K562 (cell line): ENCODE results near the gene PLCL1.

Experiments
- KDM4B ChIP-seq, 2 experiments: fragments of 450-650 bp in 1 of 2; sonication (generic) in 1 of 2; IDR thresholded peaks; 2 replicates each; pipeline ENCODE4 v1.6.1; 2016 to 2017; ENCODE audit warnings: borderline replicate concordance in 2 of 2, antibody characterized with exemption in 1 of 2, low read depth in 1 of 2, mild to moderate bottlenecking in 1 of 2
- MAZ ChIP-seq, 2 experiments: fragments of 450-650 bp in 1 of 2; sonication (generic) in 1 of 2; formaldehyde crosslinking; IDR thresholded peaks in 1 of 2; conservative IDR thresholded peaks in 1 of 2; 2 replicates each; pipeline versions ENCODE4 v1.4.0 to v1.5.0; 2020; ENCODE audit warnings: mild to moderate bottlenecking in 1 of 2, missing genetic modification reagents in 1 of 2
- POLR2A ChIP-seq: fragments of 450-650 bp; conservative IDR thresholded peaks from 2 replicates; pipeline ENCODE4 v1.6.1; 2016
- SIN3A ChIP-seq, 2 experiments: fragments of 150-350 bp in 1 of 2; IDR thresholded peaks; 2 replicates each; pipeline ENCODE4 v1.6.1; 2011 to 2016; ENCODE audit warnings: borderline replicate concordance in 2 of 2, low read depth in 2 of 2, low read length in 2 of 2, mild to moderate bottlenecking in 2 of 2, moderate library complexity in 2 of 2; ENCODE audit not compliant: control insufficient read depth in 1 of 2
- ZNF140 ChIP-seq: fragments of 250-450 bp; sonication (Bioruptor Pico); IDR thresholded peaks from 2 replicates; pipeline ENCODE4 v1.8.0; 2021; ENCODE audit warnings: moderate library complexity, mild to moderate bottlenecking, inconsistent platforms
- ZNF239 ChIP-seq: fragments of 250-450 bp; sonication (Bioruptor Pico); IDR thresholded peaks from 2 replicates; pipeline ENCODE4 v1.4.0; 2020; ENCODE audit warnings: mild to moderate bottlenecking
- ZNF699 ChIP-seq: fragments of 250-450 bp; sonication (Bioruptor Pico); IDR thresholded peaks from 2 replicates; pipeline ENCODE4 v1.8.0; 2021; ENCODE audit warnings: mild to moderate bottlenecking, moderate library complexity; ENCODE audit not compliant: insufficient replicate concordance
- ZNF764 ChIP-seq: fragments of 250-450 bp; sonication (Bioruptor Pico); IDR thresholded peaks from 2 replicates; pipeline ENCODE4 v1.4.0; 2020; ENCODE audit warnings: low read depth, mild to moderate bottlenecking, moderate library complexity

- TF ChIP-seq ZNF140 (CRISPR knock-in tag) (no peak), KDM4B (IDR thresholded peaks at IDR 0.05; ENCODE audit: borderline replicate concordance in 2 of 2, low read depth in 1 of 2) (no peak), ZNF699 (CRISPR knock-in tag) (no peak), ZNF764 (CRISPR knock-in tag) (no peak), SIN3A (IDR thresholded peaks at IDR 0.05; ENCODE audit: borderline replicate concordance in 2 of 2, control insufficient read depth in 1 of 2, low read depth in 2 of 2, low read length in 2 of 2) (no peak), ZNF239 (no peak), MAZ (CRISPR knock-in tag; conservative IDR thresholded peaks at IDR 0.05 in 1 of 2, IDR thresholded peaks at IDR 0.05 in 1 of 2) (no peak), POLR2A (no peak)
These were observed 211.8 kb downstream of the PLCL1 start for GRCh38 chr2:198016243-198016642.
